Gastroesophageal sphincter (tissue), 4 donors: ENCODE results near the gene IRGQ. TPM values are rescaled to one million over a fixed set of nuclear protein-coding genes. Genes with fewer than 3 reads are reported as not detected.

Source experiments
- ATAC-seq: fragments of 150-250 bp; one replicate; pipeline ENCODE4 v1.9.1; 2016; ENCODE audit warnings: mild to moderate bottlenecking, moderate library complexity
- H3K27ac ChIP-seq, 4 donors: fragments of 200-600 bp; sonication (generic) in 3 of 4; 1 replicate in 3 of 4; 2 replicates in 1 of 4; pipeline ENCODE4 v1.5.1; 2016 to 2019
- H3K27me3 ChIP-seq: fragments of 200-600 bp; sonication (generic); one replicate; pipeline ENCODE4 v1.5.1; 2019
- H3K36me3 ChIP-seq, 2 donors: fragments of 200-600 bp; sonication (generic); one replicate each; pipeline ENCODE4 v1.5.1; 2019; ENCODE audit warnings: control low read depth in 1 of 2
- H3K4me1 ChIP-seq, 3 donors: fragments of 200-600 bp; sonication (generic); 1 replicate in 2 of 3; 2 replicates in 1 of 3; pipeline ENCODE4 v1.5.1; 2016 to 2019; ENCODE audit warnings: control low read depth in 2 of 3
- H3K4me3 ChIP-seq, 2 donors: fragments of 200-600 bp; sonication (generic); one replicate each; pipeline ENCODE4 v1.5.1; 2019; ENCODE audit warnings: mild to moderate bottlenecking in 1 of 2, moderate library complexity in 1 of 2
- H3K9me3 ChIP-seq, 3 donors: fragments of 200-600 bp; sonication (generic); one replicate each; pipeline ENCODE4 v1.5.1; 2017 to 2019; ENCODE audit warnings: control low read depth in 2 of 3
- CTCF ChIP-seq, 4 experiments: fragments of 200-600 bp in 2 of 4; fragments of 450-650 bp in 2 of 4; sonication (generic) in 1 of 4; IDR thresholded peaks; one replicate each; pipeline ENCODE4 v1.5.1; 2017 to 2019; ENCODE audit warnings: antibody characterized with exemption in 4 of 4, mild to moderate bottlenecking in 2 of 4, moderate library complexity in 2 of 4
- EP300 ChIP-seq: sonication (generic); formaldehyde crosslinking; IDR thresholded peaks from one replicate; pipeline ENCODE4 v1.6.1; 2017; ENCODE audit warnings: antibody characterized with exemption, mild to moderate bottlenecking
- POLR2A ChIP-seq, 2 donors: fragments of 450-650 bp; IDR thresholded peaks; one replicate each; pipeline ENCODE4 v1.6.1; 2017; ENCODE audit warnings: antibody characterized with exemption in 2 of 2, mild to moderate bottlenecking in 2 of 2, moderate library complexity in 1 of 2
- POLR2AphosphoS5 ChIP-seq: sonication (generic); formaldehyde crosslinking; IDR thresholded peaks from one replicate; pipeline ENCODE4 v1.6.1; 2017; ENCODE audit warnings: antibody characterized with exemption
- WGBS, 2 donors: methylation state at CpG; one replicate each; pipeline ENCODE4 v1.1.5; 2018; ENCODE audit warnings: low coverage in 1 of 2; 5-methylcytosine and 5-hydroxymethylcytosine counted together
- total RNA-seq, 4 donors: library from RNA; depleted of rRNA; stranded (reverse); fragments of >200 nt; gene quantifications; one replicate each; pipeline ENCODE4 v1.1.0, GENCODE V29; 2016

IRGQ gene
- total RNA-seq, 4 donors from 2014 or later, result 25.5 to 38.5 (median 27.8) TPM

- Histone ChIP-seq H3K36me3 (peaks cover 0 to 92% of the 10 kb centered on the region in 2 donors), H3K4me1 (no peaks in the 10 kb centered on the region), H3K4me3 (no peak overlapping the region), H3K27ac (no peak overlapping the region), H3K27me3 (no peaks in the 10 kb centered on the region), H3K9me3 (no peaks in the 10 kb centered on the region)
- WGBS, 2 donors, result 100% methylated on average over 3 of the region's 3 CpGs; no CpG with 5 or more reads in 1 of the 2 donors
- no peak for ATAC-seq
- TF ChIP-seq POLR2AphosphoS5 (no peak), POLR2A (IDR thresholded peaks at IDR 0.05) (no peak), EP300 (no peak), CTCF (IDR thresholded peaks at IDR 0.05) (no peak)
These were observed 49.4 kb downstream of the IRGQ start for GRCh38 chr19:43546581-43546980.

GRCh38 chr19:43545981-43546380 is 50.0 kb downstream of the IRGQ start:
- 43 to 58% methylated on average over 1 to 2 of the region's 2 CpGs for WGBS, 2 donors

GRCh38 chr19:43545276-43545675 is 50.7 kb downstream of the IRGQ start:
- TF ChIP-seq CTCF (IDR thresholded peaks at IDR 0.05) (no peak), POLR2A (IDR thresholded peaks at IDR 0.05) (no peak), EP300 (no peak), POLR2AphosphoS5 (no peak)
- H3K36me3 ChIP-seq, result peaks cover 0 to 92% of the 10 kb centered on the region in 2 donors

More at GRCh38 chr19:43545981-43546380, 50.0 kb downstream of the IRGQ start:
- Histone ChIP-seq H3K27ac (no peak overlapping the region), H3K4me3 (no peak overlapping the region), H3K4me1 (no peaks in the 10 kb centered on the region), H3K9me3 (no peaks in the 10 kb centered on the region), H3K27me3 (no peaks in the 10 kb centered on the region), H3K36me3 (peaks cover 0 to 92% of the 10 kb centered on the region in 2 donors)
- ATAC-seq, result no peak
- no peak for TF ChIP-seq POLR2AphosphoS5
- no peak for TF ChIP-seq POLR2A (IDR thresholded peaks at IDR 0.05)
- no peak for TF ChIP-seq CTCF (IDR thresholded peaks at IDR 0.05)
- no peak for TF ChIP-seq EP300

GRCh38 chr19:43544077-43544476 is 51.9 kb downstream of the IRGQ start:
- Histone ChIP-seq H3K27ac (no peak overlapping the region), H3K36me3 (peaks cover 0 to 92% of the 10 kb centered on the region in 2 donors)
- ATAC-seq, result no peak

More at GRCh38 chr19:43545276-43545675, 50.7 kb downstream of the IRGQ start:
- ATAC-seq, result no peak
- Histone ChIP-seq H3K9me3 (no peaks in the 10 kb centered on the region), H3K4me1 (no peaks in the 10 kb centered on the region), H3K27ac (no peak overlapping the region), H3K4me3 (no peak overlapping the region), H3K27me3 (no peaks in the 10 kb centered on the region)
- WGBS, 2 donors, result 76 to 92% methylated on average over 2 to 4 of the region's 5 CpGs

GRCh38 chr19:43541920-43542650 is 53.8 kb downstream of the IRGQ start:
- H3K4me1 ChIP-seq, result no peaks in the 10 kb centered on the region
- peaks cover 0 to 11% (median 0%) of the 10 kb centered on the region in 3 donors for H3K9me3 ChIP-seq
- no peaks in the 10 kb centered on the region for H3K27me3 ChIP-seq
- no peak for TF ChIP-seq POLR2AphosphoS5
- TF ChIP-seq EP300, result no peak
- no peak for TF ChIP-seq POLR2A (IDR thresholded peaks at IDR 0.05)
- no peak for TF ChIP-seq CTCF (IDR thresholded peaks at IDR 0.05)
- H3K27ac ChIP-seq, result no peak overlapping the region
- H3K4me3 ChIP-seq, result no peak overlapping the region
- WGBS, 2 donors, result 93 to 96% methylated on average over 5 of the region's 5 CpGs
- peaks cover 0 to 97% of the 10 kb centered on the region in 2 donors for H3K36me3 ChIP-seq
- no peak for ATAC-seq

More at GRCh38 chr19:43544077-43544476, 51.9 kb downstream of the IRGQ start:
- Histone ChIP-seq H3K9me3 (peaks cover 0 to 6% (median 0%) of the 10 kb centered on the region in 3 donors), H3K4me1 (no peaks in the 10 kb centered on the region), H3K27me3 (no peaks in the 10 kb centered on the region), H3K4me3 (no peak overlapping the region)
- no peak for TF ChIP-seq EP300
- TF ChIP-seq POLR2A (IDR thresholded peaks at IDR 0.05), result no peak
- 80 to 100% methylated on average over 2 to 3 of the region's 9 CpGs for WGBS, 2 donors
